ENCODE measurements around the gene NDUFA6. TPM values are rescaled to one million over a fixed set of nuclear protein-coding genes. Genes with fewer than 3 reads are reported as not detected.
"Not testable (repeated sequence)": the region's sequence is repeated elsewhere in the genome, so short reads cannot be mapped to it uniquely, and the experiment has no call there.

Gene NDUFA6
- total RNA-seq, 1 experiment from 2014 or later = 118 TPM

DNA sequence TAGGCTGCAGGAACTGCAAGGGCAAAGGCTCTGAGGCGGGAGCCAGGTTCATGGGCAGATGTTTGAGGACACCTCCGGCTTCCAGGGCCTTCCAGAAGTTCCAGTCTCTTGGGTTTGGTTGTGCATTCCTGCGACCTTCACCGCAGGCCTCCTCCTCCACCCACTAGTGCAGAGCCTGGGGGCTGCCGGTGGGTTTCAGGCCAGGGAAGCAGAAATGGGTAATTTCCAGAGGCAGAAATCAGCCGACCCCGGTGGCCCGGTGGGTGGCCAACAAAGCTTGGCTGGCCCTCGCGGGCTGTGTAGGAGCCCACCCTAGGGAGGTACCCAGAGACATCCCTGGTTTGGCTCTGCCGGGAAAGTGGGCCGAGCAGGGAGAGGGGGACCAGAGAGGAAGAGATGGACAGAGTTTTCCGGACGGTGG lies 16.9 kb downstream of the NDUFA6 start:
- Histone ChIP-seq H3K9ac (ENCODE audit: low read length) (no peak overlapping the region), H3K4me2 (ENCODE audit: low read length) (no peak overlapping the region)
- CTCF ChIA-PET = no interaction called here

DNA sequence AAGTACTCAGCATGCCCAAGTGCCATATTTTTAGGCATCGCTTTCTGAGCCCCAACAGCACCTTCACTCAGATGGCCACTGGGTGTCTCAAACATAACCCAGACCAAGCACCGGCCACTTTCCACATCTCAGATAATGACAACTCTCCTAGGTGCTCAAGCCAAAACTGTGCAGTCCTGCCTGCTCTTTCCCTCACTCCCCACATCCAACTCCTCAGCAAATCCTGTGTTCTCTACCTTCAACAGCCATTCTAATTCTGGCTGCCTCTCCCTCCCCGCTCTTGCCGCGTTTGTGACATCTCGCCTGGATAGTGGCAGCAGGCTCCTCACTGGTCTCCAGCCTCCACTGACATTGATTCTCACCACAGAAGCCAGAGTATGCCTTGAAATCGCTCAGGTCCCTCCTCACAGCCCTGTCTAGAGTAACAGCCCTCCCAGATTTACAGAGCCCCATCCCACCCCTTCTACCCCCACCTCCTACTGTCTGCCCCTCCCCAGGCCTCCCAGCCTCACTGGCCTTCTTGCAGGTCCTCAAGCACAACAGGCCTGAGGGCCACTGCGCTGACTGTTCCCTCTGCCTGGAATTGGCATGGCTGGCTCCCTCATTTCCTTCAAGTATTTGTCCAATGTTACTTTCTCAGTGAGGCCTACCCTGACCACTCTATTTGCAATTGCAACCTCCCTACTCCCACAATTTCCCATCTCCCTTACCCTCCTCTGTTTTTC lies 17.8 kb downstream of the NDUFA6 start:
- no peak overlapping the region for H3K4me2 ChIP-seq (ENCODE audit: low read length)
- no peak overlapping the region for H3K4me3 ChIP-seq (ENCODE audit: low read length)
- no peak overlapping the region for H2AFZ ChIP-seq (ENCODE audit: low read length)
- BruUV-seq (replicated peaks) = no TSS peak
- ChIA-PET POLR2A (ENCODE audit: unreplicated experiment) (no interaction called here), CTCF (no interaction called here)
- intact Hi-C loops (cut with micrococcal nuclease) = no loop called here
- no peaks in the 10 kb centered on the region for H4K20me1 ChIP-seq (ENCODE audit: low read length)
- H3K79me2 ChIP-seq (ENCODE audit: low read length) = peaks cover 7% of the 10 kb centered on the region; the same call in 1 of the 2 replicates
- H3K36me3 ChIP-seq (ENCODE audit: low read depth, low read length) = no peaks in the 10 kb centered on the region
- H3F3A ChIP-seq (ENCODE audit: low read length, unreplicated experiment) = no peaks in the 10 kb centered on the region
- TF ChIP-seq, protein P1, sequence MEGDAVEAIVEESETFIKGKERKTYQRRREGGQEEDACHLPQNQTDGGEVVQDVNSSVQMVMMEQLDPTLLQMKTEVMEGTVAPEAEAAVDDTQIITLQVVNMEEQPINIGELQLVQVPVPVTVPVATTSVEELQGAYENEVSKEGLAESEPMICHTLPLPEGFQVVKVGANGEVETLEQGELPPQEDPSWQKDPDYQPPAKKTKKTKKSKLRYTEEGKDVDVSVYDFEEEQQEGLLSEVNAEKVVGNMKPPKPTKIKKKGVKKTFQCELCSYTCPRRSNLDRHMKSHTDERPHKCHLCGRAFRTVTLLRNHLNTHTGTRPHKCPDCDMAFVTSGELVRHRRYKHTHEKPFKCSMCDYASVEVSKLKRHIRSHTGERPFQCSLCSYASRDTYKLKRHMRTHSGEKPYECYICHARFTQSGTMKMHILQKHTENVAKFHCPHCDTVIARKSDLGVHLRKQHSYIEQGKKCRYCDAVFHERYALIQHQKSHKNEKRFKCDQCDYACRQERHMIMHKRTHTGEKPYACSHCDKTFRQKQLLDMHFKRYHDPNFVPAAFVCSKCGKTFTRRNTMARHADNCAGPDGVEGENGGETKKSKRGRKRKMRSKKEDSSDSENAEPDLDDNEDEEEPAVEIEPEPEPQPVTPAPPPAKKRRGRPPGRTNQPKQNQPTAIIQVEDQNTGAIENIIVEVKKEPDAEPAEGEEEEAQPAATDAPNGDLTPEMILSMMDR (conservative IDR thresholded peaks at IDR 0.05; ENCODE audit: low read depth, low read length) = no peak
- TF ChIP-seq EZH2 (IDR thresholded peaks at IDR 0.05; ENCODE audit: low read length, unreplicated experiment) (no peak), EZH2phosphoT487 (IDR thresholded peaks at IDR 0.05; ENCODE audit: borderline replicate concordance, low read length) (no peak)
- no peaks in the 10 kb centered on the region for H3K9me2 ChIP-seq (replicated peaks; ENCODE audit: low read length)
- H3K4me1 ChIP-seq (ENCODE audit: insufficient read depth, low read length) = peaks cover 14% of the 10 kb centered on the region
- no peak overlapping the region for H3K9ac ChIP-seq (ENCODE audit: low read length)
- H3K27ac ChIP-seq (ENCODE audit: low read length) = no peak overlapping the region
- no peaks in the 10 kb centered on the region for H3K9me3 ChIP-seq (ENCODE audit: low read length)
- no peaks in the 10 kb centered on the region for H3K27me3 ChIP-seq (ENCODE audit: low read length)
- no peak for DNase-seq
- no peak for ATAC-seq

More for the DNA sequence above, 16.9 kb downstream of the NDUFA6 start:
- POLR2A ChIA-PET (ENCODE audit: unreplicated experiment) = no interaction called here
- peaks cover 14% of the 10 kb centered on the region for H3K4me1 ChIP-seq (ENCODE audit: insufficient read depth, low read length)
- intact Hi-C loops (cut with micrococcal nuclease) = no loop called here
- H3F3A ChIP-seq (ENCODE audit: low read length, unreplicated experiment) = no peaks in the 10 kb centered on the region
- no peaks in the 10 kb centered on the region for H3K27me3 ChIP-seq (ENCODE audit: low read length)
- peaks cover 7% of the 10 kb centered on the region; the same call in 1 of the 2 replicates for H3K79me2 ChIP-seq (ENCODE audit: low read length)
- H3K36me3 ChIP-seq (ENCODE audit: low read depth, low read length) = no peaks in the 10 kb centered on the region
- BruUV-seq (replicated peaks) = no TSS peak
- H3K9me3 ChIP-seq (ENCODE audit: low read length) = no peaks in the 10 kb centered on the region
- no peak overlapping the region for H2AFZ ChIP-seq (ENCODE audit: low read length)
- H3K9me2 ChIP-seq (replicated peaks; ENCODE audit: low read length) = no peaks in the 10 kb centered on the region
- no peaks in the 10 kb centered on the region for H4K20me1 ChIP-seq (ENCODE audit: low read length)
- no peak overlapping the region for H3K27ac ChIP-seq (ENCODE audit: low read length)
- H3K4me3 ChIP-seq (ENCODE audit: low read length) = no peak overlapping the region
- no peak for DNase-seq
- no peak for TF ChIP-seq EZH2phosphoT487 (IDR thresholded peaks at IDR 0.05; ENCODE audit: borderline replicate concordance, low read length)
- no peak for TF ChIP-seq EZH2 (IDR thresholded peaks at IDR 0.05; ENCODE audit: low read length, unreplicated experiment)
- TF ChIP-seq, protein P1 (conservative IDR thresholded peaks at IDR 0.05; ENCODE audit: low read depth, low read length) = no peak
- no peak for ATAC-seq

DNA sequence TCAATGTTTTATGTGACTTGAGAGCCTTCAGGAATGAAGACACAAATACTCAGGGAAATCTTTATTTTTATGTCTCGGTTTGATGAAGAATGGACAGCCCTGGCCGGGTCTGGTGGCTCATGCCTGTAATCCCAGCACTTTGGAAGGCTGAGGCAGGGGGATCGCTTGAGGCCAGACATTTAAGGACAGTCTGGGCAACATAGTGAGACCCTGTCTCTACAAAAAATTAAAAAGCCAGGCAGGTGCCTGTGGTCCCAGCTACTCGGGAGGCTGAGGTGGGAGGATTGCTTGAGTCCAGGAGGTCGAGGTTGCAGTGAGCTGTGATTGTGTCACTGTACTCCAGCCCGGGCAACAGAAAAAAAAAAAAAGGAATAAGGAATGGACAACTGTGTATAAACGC lies 19.1 kb downstream of the NDUFA6 start:
- BruUV-seq (replicated peaks); POLR2A ChIA-PET (ENCODE audit: unreplicated experiment); CTCF ChIA-PET; H3F3A ChIP-seq (ENCODE audit: low read length, unreplicated experiment); H3K36me3 ChIP-seq (ENCODE audit: low read depth, low read length); H3K27ac ChIP-seq (ENCODE audit: low read length); H4K20me1 ChIP-seq (ENCODE audit: low read length); H3K9me2 ChIP-seq (replicated peaks; ENCODE audit: low read length); H3K27me3 ChIP-seq (ENCODE audit: low read length); H3K79me2 ChIP-seq (ENCODE audit: low read length); ATAC-seq; H3K9me3 ChIP-seq (ENCODE audit: low read length); DNase-seq: not testable (repeated sequence)
- Histone ChIP-seq H3K4me1 (ENCODE audit: insufficient read depth, low read length) (peaks cover 14% of the 10 kb centered on the region), H3K9ac (ENCODE audit: low read length) (peak overlapping the region; percentile 70), H2AFZ (ENCODE audit: low read length) (peak overlapping the region; percentile 75), H3K4me3 (ENCODE audit: low read length) (peak overlapping the region; percentile 77), H3K4me2 (ENCODE audit: low read length) (peak overlapping the region; percentile 98)
- intact Hi-C loops (cut with micrococcal nuclease) = loop anchor here (2.0 kb wide), 1 partner anchor 105 kb away; no protein-coding TSS in a partner anchor

Measured in PC-3 (cell line).